PC-3 (cell line): ENCODE data around the gene ZNF611.
"Not testable (repeated sequence)": the region's sequence is repeated elsewhere in the genome, so short reads cannot be mapped to it uniquely, and the experiment has no call there.

Experiments used
- EZH2 ChIP-seq: fragments of 300-600 bp; sonication (generic); IDR thresholded peaks from one replicate; pipeline ENCODE4 v1.6.1; 2017; ENCODE audit warnings: antibody characterized with exemption, mild to moderate bottlenecking, low read length; ENCODE audit not compliant: unreplicated experiment
- EZH2phosphoT487 ChIP-seq: fragments of 300-600 bp; sonication (generic); IDR thresholded peaks from 2 replicates; pipeline ENCODE4 v1.6.1; 2018; ENCODE audit warnings: mild to moderate bottlenecking, antibody characterized with exemption, low read length, borderline replicate concordance
- TF ChIP-seq, protein P1 (sequence below): fragments of 300-600 bp; sonication (generic); conservative IDR thresholded peaks from 2 replicates; pipeline ENCODE4 v1.5.1; 2017; ENCODE audit warnings: antibody characterized with exemption, low read depth, mild to moderate bottlenecking, low read length

DNA sequence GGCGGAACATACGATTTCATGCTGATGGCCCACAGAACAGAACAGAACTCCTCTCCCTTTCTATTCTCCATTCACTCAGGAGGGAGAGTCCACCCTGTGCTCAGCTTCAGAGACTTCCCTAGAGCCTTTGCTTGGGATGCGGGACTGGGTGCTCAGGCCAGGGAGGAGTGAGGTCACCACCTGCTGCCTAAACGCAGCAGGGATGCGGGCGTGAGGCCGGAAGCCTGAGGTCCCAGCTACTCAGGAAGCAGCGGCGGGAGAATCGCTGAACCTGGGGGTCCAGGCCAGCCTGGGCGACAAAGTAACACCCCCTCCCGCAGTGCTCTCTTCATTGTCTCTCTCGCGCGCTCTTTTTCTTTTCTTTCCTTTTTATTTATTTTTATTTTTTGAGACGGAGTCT, 8.8 kb downstream of the ZNF611 start:
- TF ChIP-seq, protein P1, sequence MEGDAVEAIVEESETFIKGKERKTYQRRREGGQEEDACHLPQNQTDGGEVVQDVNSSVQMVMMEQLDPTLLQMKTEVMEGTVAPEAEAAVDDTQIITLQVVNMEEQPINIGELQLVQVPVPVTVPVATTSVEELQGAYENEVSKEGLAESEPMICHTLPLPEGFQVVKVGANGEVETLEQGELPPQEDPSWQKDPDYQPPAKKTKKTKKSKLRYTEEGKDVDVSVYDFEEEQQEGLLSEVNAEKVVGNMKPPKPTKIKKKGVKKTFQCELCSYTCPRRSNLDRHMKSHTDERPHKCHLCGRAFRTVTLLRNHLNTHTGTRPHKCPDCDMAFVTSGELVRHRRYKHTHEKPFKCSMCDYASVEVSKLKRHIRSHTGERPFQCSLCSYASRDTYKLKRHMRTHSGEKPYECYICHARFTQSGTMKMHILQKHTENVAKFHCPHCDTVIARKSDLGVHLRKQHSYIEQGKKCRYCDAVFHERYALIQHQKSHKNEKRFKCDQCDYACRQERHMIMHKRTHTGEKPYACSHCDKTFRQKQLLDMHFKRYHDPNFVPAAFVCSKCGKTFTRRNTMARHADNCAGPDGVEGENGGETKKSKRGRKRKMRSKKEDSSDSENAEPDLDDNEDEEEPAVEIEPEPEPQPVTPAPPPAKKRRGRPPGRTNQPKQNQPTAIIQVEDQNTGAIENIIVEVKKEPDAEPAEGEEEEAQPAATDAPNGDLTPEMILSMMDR, result not testable (repeated sequence)
- TF ChIP-seq EZH2phosphoT487, EZH2: not testable (repeated sequence)
